GM23338 (cell line): Measurements from ENCODE around the gene NR2C1. TPM values are rescaled to one million over a fixed set of nuclear protein-coding genes. Genes with fewer than 3 reads are reported as not detected.

Experiments
- ATAC-seq: fragments of 200-7000 bp; cut with Tn5 transposase; 3 replicates; pipeline ENCODE4 v1.9.1; 2020
- DNase-seq: peaks from one replicate; pipeline ENCODE4 v3.0.0-alpha.2; 2015; ENCODE audit warnings: low spot score
- H2AFZ ChIP-seq: fragments of 200-600 bp; sonication (generic); 2 replicates; pipeline ENCODE4 v1.8.0; 2016; ENCODE audit warnings: antibody characterized with exemption, mild to moderate bottlenecking, moderate library complexity
- H3F3A ChIP-seq: fragments of 200-600 bp; sonication (generic); replicated peaks from 2 replicates; pipeline ENCODE4 v1.8.0; 2017; ENCODE audit warnings: antibody characterized with exemption, mixed run types, low read depth
- H3K27ac ChIP-seq: fragments of 200-600 bp; sonication (generic); 2 replicates; pipeline ENCODE4 v1.6.1; 2016; ENCODE audit warnings: low read depth
- H3K27me3 ChIP-seq: fragments of 200-600 bp; sonication (generic); 2 replicates; pipeline ENCODE4 v1.8.0; 2016; ENCODE audit warnings: mild to moderate bottlenecking, mixed run types, moderate library complexity; ENCODE audit not compliant: insufficient read depth
- H3K36me3 ChIP-seq: fragments of 200-600 bp; sonication (generic); 2 replicates; pipeline ENCODE4 v1.8.0; 2016; ENCODE audit warnings: mild to moderate bottlenecking; ENCODE audit not compliant: insufficient read depth
- H3K4me1 ChIP-seq: fragments of 200-600 bp; sonication (generic); 2 replicates; pipeline ENCODE4 v1.8.0; 2016; ENCODE audit warnings: mild to moderate bottlenecking, moderate library complexity; ENCODE audit not compliant: insufficient read depth
- H3K4me2 ChIP-seq: fragments of 200-600 bp; sonication (generic); 2 replicates; pipeline ENCODE4 v1.7.1; 2017; ENCODE audit warnings: mixed run types
- H3K4me3 ChIP-seq: fragments of 200-600 bp; sonication (generic); 2 replicates; pipeline ENCODE4 v1.6.1; 2016; ENCODE audit warnings: mixed run types
- H3K79me2 ChIP-seq: fragments of 200-600 bp; sonication (generic); replicated peaks from 2 replicates; pipeline ENCODE4 v1.8.0; 2017; ENCODE audit warnings: mild to moderate bottlenecking; ENCODE audit not compliant: insufficient read depth
- H3K9me2 ChIP-seq: fragments of 200-600 bp; sonication (generic); 2 replicates; pipeline ENCODE4 v1.8.0; 2017; ENCODE audit not compliant: insufficient read depth
- H4K20me1 ChIP-seq: fragments of 200-600 bp; sonication (generic); replicated peaks from 2 replicates; pipeline ENCODE4 v1.8.0; 2017; ENCODE audit warnings: mild to moderate bottlenecking; ENCODE audit not compliant: insufficient read depth
- H3K27ac Mint-ChIP-seq: 2 replicates; pipeline ENCODE4 v1.8.0; 2020; ENCODE audit warnings: inconsistent platforms, mild to moderate bottlenecking, moderate library complexity, mixed read lengths
- H3K27me3 Mint-ChIP-seq: 3 replicates; pipeline ENCODE4 v1.8.0; 2022; ENCODE audit warnings: low read depth, mild to moderate bottlenecking, moderate library complexity, mixed read lengths, inconsistent platforms; ENCODE audit not compliant: insufficient read depth, poor library complexity
- H3K36me3 Mint-ChIP-seq: 3 replicates; pipeline ENCODE4 v1.8.0; 2021; ENCODE audit warnings: low read depth, mild to moderate bottlenecking, inconsistent platforms, moderate library complexity, mixed read lengths
- H3K4me1 Mint-ChIP-seq: 3 replicates; pipeline ENCODE4 v1.8.0; 2020; ENCODE audit warnings: mild to moderate bottlenecking, inconsistent platforms, mixed read lengths
- H3K4me3 Mint-ChIP-seq: 3 replicates; pipeline ENCODE4 v1.8.0; 2021; ENCODE audit warnings: moderate library complexity, mild to moderate bottlenecking, inconsistent platforms, mixed read lengths
- H3K9me3 Mint-ChIP-seq: 3 replicates; pipeline ENCODE4 v1.8.0; 2020; ENCODE audit warnings: moderate library complexity, mild to moderate bottlenecking, inconsistent platforms, mixed read lengths
- CREB1 ChIP-seq: fragments of 250-450 bp; sonication (Bioruptor Pico); IDR thresholded peaks from 2 replicates; pipeline ENCODE4 v1.5.0; 2020; ENCODE audit warnings: low read depth, mild to moderate bottlenecking, moderate library complexity
- EZH2 ChIP-seq: fragments of 200-600 bp; sonication (generic); IDR thresholded peaks from one replicate; pipeline ENCODE4 v1.8.0; 2017; ENCODE audit warnings: antibody characterized with exemption, mild to moderate bottlenecking, low read depth; ENCODE audit not compliant: unreplicated experiment
- EZH2phosphoT487 ChIP-seq: fragments of 200-600 bp; sonication (generic); IDR thresholded peaks from one replicate; pipeline ENCODE4 v1.8.1; 2018; ENCODE audit warnings: antibody characterized with exemption; ENCODE audit not compliant: unreplicated experiment
- JUNB ChIP-seq: IDR thresholded peaks from one replicate; pipeline ENCODE4 v1.6.1; 2016; ENCODE audit warnings: antibody characterized with exemption; ENCODE audit not compliant: unreplicated experiment
- NANOG ChIP-seq: IDR thresholded peaks from 2 replicates; pipeline ENCODE4 v1.6.1; 2016; ENCODE audit warnings: antibody characterized with exemption, borderline replicate concordance
- POLR2AphosphoS5 ChIP-seq: IDR thresholded peaks from 2 replicates; pipeline ENCODE4 v1.6.1; 2016; ENCODE audit warnings: antibody characterized with exemption, low read depth
- STAT1 ChIP-seq: IDR thresholded peaks from one replicate; pipeline ENCODE4 v1.6.1; 2016; ENCODE audit warnings: antibody characterized with exemption; ENCODE audit not compliant: unreplicated experiment
- ZNF114 ChIP-seq: fragments of 250-450 bp; sonication (Bioruptor Pico); IDR thresholded peaks from 2 replicates; pipeline ENCODE4 v1.5.0; 2020; ENCODE audit warnings: mild to moderate bottlenecking, moderate library complexity
- ZNF331 ChIP-seq: fragments of 250-450 bp; sonication (Bioruptor Pico); IDR thresholded peaks from 2 replicates; pipeline ENCODE4 v1.5.0; 2020; ENCODE audit warnings: low read depth, mild to moderate bottlenecking, moderate library complexity
- polyA plus RNA-seq: library from polyadenylated mRNA; unstranded; fragments of >200 nt; fragmentation: Nextera tagmentation; extraction: Ambion mirVana; gene quantifications from 2 replicates; pipeline ENCODE4 v1.2.1, GENCODE V29; 2016
- total RNA-seq: library from RNA; depleted of rRNA; stranded (reverse); fragments of >200 nt; shearing (Covaris generic); gene quantifications from 2 replicates; pipeline ENCODE4 v1.2.3, GENCODE V29; 2014
- TF ChIP-seq, protein P1 (sequence below), 2 experiments: fragments of 200-600 bp in 1 of 2; sonication (generic) in 1 of 2; conservative IDR thresholded peaks; 2 replicates each; pipeline versions ENCODE4 v1.5.1 to v1.6.1; 2016 to 2017; ENCODE audit warnings: antibody characterized with exemption in 2 of 2, low read depth in 2 of 2, mild to moderate bottlenecking in 2 of 2, moderate library complexity in 1 of 2
- TF ChIP-seq, protein P2 (sequence below): IDR thresholded peaks from 2 replicates; pipeline ENCODE4 v1.6.1; 2016; ENCODE audit warnings: antibody characterized with exemption
- TF ChIP-seq, protein P3 (sequence below): IDR thresholded peaks from one replicate; pipeline ENCODE4 v1.6.1; 2018; ENCODE audit warnings: antibody characterized with exemption; ENCODE audit not compliant: unreplicated experiment
- TF ChIP-seq, protein P4 (sequence below): fragments of 250-450 bp; sonication (Bioruptor Pico); IDR thresholded peaks from 2 replicates; pipeline ENCODE4 v1.5.0; 2020; ENCODE audit warnings: mild to moderate bottlenecking, moderate library complexity

The NR2C1 gene
- total and polyA plus RNA-seq, 2 experiments from 2014 or later, result 41.1 to 45.3 TPM

DNA sequence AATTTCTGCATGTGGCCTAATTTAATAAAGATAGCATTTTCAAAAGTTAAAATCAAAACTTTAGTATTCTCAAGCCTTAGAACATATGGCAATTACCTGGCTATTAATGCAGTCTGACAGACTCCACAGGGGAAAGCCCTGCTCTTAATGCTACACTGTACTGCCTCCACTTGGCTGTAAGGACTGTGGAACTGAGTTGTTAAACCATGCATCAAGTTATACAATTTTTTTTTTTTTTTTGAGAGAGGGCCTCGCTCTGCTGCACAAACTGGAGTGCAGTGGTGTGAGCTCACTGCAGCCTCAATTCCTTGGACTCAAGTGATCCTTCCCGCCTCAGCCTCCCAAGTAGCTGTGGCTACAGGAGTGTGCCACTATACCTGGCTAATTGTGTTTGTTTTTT, 50.9 kb downstream of the NR2C1 start:
- Histone ChIP-seq H3K4me2 (no peak overlapping the region), H3K4me3 (no peak overlapping the region), H3K79me2 (no peaks in the 10 kb centered on the region), H3F3A (no peaks in the 10 kb centered on the region), H3K4me1 (no peaks in the 10 kb centered on the region), H3K9me2 (no peaks in the 10 kb centered on the region), H3K27ac (no peak overlapping the region), H4K20me1 (0 out of 2 replicates have a peak, but pooled peaks cover 5% of the 10 kb centered on the region), H2AFZ (no peak overlapping the region), H3K36me3 (peaks cover 7% of the 10 kb centered on the region; the same call in 1 of the 2 replicates), H3K27me3 (no peaks in the 10 kb centered on the region)
- Mint-ChIP-seq H3K27me3 (no peaks in the 10 kb centered on the region), H3K36me3 (peaks cover 10% of the 10 kb centered on the region; the same call in 2 of the 3 replicates), H3K27ac (no peak overlapping the region), H3K4me1 (no peaks in the 10 kb centered on the region), H3K9me3 (no peaks in the 10 kb centered on the region), H3K4me3 (no peak overlapping the region)
- TF ChIP-seq JUNB, result no peak
- no peak for TF ChIP-seq EZH2
- TF ChIP-seq, protein P1, sequence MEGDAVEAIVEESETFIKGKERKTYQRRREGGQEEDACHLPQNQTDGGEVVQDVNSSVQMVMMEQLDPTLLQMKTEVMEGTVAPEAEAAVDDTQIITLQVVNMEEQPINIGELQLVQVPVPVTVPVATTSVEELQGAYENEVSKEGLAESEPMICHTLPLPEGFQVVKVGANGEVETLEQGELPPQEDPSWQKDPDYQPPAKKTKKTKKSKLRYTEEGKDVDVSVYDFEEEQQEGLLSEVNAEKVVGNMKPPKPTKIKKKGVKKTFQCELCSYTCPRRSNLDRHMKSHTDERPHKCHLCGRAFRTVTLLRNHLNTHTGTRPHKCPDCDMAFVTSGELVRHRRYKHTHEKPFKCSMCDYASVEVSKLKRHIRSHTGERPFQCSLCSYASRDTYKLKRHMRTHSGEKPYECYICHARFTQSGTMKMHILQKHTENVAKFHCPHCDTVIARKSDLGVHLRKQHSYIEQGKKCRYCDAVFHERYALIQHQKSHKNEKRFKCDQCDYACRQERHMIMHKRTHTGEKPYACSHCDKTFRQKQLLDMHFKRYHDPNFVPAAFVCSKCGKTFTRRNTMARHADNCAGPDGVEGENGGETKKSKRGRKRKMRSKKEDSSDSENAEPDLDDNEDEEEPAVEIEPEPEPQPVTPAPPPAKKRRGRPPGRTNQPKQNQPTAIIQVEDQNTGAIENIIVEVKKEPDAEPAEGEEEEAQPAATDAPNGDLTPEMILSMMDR (conservative IDR thresholded peaks at IDR 0.05; ENCODE audit: low read depth in 2 of 2), result no peak
- no peak for TF ChIP-seq STAT1
- TF ChIP-seq POLR2AphosphoS5, result no peak
- TF ChIP-seq, protein P2, sequence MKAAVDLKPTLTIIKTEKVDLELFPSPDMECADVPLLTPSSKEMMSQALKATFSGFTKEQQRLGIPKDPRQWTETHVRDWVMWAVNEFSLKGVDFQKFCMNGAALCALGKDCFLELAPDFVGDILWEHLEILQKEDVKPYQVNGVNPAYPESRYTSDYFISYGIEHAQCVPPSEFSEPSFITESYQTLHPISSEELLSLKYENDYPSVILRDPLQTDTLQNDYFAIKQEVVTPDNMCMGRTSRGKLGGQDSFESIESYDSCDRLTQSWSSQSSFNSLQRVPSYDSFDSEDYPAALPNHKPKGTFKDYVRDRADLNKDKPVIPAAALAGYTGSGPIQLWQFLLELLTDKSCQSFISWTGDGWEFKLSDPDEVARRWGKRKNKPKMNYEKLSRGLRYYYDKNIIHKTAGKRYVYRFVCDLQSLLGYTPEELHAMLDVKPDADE, result no peak
- TF ChIP-seq, protein P3, sequence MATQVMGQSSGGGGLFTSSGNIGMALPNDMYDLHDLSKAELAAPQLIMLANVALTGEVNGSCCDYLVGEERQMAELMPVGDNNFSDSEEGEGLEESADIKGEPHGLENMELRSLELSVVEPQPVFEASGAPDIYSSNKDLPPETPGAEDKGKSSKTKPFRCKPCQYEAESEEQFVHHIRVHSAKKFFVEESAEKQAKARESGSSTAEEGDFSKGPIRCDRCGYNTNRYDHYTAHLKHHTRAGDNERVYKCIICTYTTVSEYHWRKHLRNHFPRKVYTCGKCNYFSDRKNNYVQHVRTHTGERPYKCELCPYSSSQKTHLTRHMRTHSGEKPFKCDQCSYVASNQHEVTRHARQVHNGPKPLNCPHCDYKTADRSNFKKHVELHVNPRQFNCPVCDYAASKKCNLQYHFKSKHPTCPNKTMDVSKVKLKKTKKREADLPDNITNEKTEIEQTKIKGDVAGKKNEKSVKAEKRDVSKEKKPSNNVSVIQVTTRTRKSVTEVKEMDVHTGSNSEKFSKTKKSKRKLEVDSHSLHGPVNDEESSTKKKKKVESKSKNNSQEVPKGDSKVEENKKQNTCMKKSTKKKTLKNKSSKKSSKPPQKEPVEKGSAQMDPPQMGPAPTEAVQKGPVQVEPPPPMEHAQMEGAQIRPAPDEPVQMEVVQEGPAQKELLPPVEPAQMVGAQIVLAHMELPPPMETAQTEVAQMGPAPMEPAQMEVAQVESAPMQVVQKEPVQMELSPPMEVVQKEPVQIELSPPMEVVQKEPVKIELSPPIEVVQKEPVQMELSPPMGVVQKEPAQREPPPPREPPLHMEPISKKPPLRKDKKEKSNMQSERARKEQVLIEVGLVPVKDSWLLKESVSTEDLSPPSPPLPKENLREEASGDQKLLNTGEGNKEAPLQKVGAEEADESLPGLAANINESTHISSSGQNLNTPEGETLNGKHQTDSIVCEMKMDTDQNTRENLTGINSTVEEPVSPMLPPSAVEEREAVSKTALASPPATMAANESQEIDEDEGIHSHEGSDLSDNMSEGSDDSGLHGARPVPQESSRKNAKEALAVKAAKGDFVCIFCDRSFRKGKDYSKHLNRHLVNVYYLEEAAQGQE, result no peak
- TF ChIP-seq CREB1 (CRISPR knock-in tag), result no peak
- TF ChIP-seq ZNF331 (CRISPR knock-in tag), result no peak
- no peak for TF ChIP-seq NANOG
- no peak for TF ChIP-seq ZNF114
- no peak for TF ChIP-seq EZH2phosphoT487
- TF ChIP-seq, protein P4, sequence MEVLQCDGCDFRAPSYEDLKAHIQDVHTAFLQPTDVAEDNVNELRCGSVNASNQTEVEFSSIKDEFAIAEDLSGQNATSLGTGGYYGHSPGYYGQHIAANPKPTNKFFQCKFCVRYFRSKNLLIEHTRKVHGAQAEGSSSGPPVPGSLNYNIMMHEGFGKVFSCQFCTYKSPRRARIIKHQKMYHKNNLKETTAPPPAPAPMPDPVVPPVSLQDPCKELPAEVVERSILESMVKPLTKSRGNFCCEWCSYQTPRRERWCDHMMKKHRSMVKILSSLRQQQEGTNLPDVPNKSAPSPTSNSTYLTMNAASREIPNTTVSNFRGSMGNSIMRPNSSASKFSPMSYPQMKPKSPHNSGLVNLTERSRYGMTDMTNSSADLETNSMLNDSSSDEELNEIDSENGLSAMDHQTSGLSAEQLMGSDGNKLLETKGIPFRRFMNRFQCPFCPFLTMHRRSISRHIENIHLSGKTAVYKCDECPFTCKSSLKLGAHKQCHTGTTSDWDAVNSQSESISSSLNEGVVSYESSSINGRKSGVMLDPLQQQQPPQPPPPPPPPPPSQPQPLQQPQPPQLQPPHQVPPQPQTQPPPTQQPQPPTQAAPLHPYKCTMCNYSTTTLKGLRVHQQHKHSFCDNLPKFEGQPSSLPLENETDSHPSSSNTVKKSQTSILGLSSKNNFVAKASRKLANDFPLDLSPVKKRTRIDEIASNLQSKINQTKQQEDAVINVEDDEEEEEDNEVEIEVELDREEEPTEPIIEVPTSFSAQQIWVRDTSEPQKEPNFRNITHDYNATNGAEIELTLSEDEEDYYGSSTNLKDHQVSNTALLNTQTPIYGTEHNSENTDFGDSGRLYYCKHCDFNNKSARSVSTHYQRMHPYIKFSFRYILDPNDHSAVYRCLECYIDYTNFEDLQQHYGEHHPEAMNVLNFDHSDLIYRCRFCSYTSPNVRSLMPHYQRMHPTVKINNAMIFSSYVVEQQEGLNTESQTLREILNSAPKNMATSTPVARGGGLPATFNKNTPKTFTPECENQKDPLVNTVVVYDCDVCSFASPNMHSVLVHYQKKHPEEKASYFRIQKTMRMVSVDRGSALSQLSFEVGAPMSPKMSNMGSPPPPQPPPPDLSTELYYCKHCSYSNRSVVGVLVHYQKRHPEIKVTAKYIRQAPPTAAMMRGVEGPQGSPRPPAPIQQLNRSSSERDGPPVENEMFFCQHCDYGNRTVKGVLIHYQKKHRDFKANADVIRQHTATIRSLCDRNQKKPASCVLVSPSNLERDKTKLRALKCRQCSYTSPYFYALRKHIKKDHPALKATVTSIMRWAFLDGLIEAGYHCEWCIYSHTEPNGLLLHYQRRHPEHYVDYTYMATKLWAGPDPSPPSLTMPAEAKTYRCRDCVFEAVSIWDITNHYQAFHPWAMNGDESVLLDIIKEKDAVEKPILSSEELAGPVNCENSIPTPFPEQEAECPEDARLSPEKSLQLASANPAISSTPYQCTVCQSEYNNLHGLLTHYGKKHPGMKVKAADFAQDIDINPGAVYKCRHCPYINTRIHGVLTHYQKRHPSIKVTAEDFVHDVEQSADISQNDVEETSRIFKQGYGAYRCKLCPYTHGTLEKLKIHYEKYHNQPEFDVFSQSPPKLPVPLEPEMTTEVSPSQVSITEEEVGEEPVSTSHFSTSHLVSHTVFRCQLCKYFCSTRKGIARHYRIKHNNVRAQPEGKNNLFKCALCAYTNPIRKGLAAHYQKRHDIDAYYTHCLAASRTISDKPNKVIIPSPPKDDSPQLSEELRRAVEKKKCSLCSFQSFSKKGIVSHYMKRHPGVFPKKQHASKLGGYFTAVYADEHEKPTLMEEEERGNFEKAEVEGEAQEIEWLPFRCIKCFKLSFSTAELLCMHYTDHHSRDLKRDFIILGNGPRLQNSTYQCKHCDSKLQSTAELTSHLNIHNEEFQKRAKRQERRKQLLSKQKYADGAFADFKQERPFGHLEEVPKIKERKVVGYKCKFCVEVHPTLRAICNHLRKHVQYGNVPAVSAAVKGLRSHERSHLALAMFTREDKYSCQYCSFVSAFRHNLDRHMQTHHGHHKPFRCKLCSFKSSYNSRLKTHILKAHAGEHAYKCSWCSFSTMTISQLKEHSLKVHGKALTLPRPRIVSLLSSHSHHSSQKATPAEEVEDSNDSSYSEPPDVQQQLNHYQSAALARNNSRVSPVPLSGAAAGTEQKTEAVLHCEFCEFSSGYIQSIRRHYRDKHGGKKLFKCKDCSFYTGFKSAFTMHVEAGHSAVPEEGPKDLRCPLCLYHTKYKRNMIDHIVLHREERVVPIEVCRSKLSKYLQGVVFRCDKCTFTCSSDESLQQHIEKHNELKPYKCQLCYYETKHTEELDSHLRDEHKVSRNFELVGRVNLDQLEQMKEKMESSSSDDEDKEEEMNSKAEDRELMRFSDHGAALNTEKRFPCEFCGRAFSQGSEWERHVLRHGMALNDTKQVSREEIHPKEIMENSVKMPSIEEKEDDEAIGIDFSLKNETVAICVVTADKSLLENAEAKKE (CRISPR knock-in tag), result no peak
- DNase-seq (no peak), ATAC-seq (no peak)
